ENCODE measurements around the gene XXYLT1. TPM values are rescaled to one million over a fixed set of nuclear protein-coding genes. Genes with fewer than 3 reads are reported as not detected.

XXYLT1 gene
- total RNA-seq, 2 experiments from 2014 or later = 17.2 to 19.6 TPM

DNA sequence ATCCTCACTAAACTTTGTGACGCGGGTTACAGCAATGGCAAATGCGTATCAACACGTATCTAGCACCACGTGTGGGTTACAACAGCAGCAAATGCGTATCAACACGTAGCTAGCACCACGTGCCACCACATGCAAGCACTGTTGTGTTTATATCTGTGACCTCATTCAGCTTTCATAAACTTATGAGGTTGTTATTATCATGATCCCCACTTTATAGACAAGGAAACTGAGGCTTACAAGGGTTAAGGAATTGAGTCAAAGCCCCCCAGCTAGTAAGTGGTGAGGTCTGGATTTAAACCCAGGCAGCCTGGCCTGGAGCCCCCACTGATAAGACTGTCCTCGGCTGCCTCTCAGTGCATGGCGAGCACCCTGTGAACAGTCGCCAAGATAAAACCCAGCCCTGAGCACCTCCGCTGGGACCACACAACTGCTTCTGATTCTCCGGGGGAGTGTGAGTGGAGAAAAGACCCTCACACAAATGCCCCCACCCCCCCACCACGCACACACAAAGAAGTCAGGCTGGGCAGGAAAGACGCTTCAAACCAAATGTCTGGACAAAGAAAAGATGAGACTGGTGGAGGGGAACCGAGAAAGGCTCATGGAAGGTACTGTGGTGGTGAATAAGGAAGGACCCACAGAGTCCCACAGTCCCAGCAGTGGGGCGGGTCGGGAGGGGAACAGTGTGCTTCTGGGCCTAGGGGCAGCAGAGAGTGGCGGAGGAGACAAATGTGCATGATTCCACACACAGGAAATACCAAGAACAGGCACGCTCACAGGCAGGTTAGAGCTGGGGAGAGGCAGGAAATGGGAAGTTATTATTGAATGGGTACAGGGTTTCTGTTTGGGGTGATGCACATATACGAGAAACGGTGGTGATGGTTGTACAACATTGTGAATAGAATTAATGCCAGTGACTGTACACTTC, 173.4 kb downstream of the XXYLT1 start:
- Histone ChIP-seq H3K9me3 (ENCODE audit: low read length) (no peaks in the 10 kb centered on the region), H3K4me1 (ENCODE audit: insufficient read depth, low read length, poor library complexity, severe bottlenecking) (peaks cover 37% of the 10 kb centered on the region), H3K79me2 (ENCODE audit: insufficient read depth, low read depth, low read length) (no peaks in the 10 kb centered on the region), H3K27ac (ENCODE audit: low read depth, low read length, poor library complexity, severe bottlenecking) (no peak overlapping the region), H3K36me3 (ENCODE audit: insufficient read depth, low read length) (no peaks in the 10 kb centered on the region), H2AFZ (ENCODE audit: low read length) (no peak overlapping the region), H3K4me3 (ENCODE audit: low read depth, low read length, poor library complexity, severe bottlenecking) (no peak overlapping the region), H4K20me1 (ENCODE audit: insufficient read depth, low read length) (no peaks in the 10 kb centered on the region), H3K4me2 (ENCODE audit: low read length) (no peak overlapping the region), H3K9me2 (ENCODE audit: insufficient read depth, low read length) (no peaks in the 10 kb centered on the region)
- no TSS peak for BruUV-seq (replicated peaks)
- ChIA-PET CTCF (ENCODE audit: unreplicated experiment) (interaction anchor here (0.5 kb wide), 1 partner anchor 28 kb away, joined by 3 read pairs; no protein-coding TSS in a partner anchor), POLR2A (interaction anchor here (0.6 kb wide), 1 partner anchor 425 kb away, joined by 3 read pairs; the partner anchor contains the start of gene LSG1)
- TF ChIP-seq CTCF (conservative IDR thresholded peaks at IDR 0.05; ENCODE audit: low read length) (no peak), EZH2phosphoT487 (IDR thresholded peaks at IDR 0.05; ENCODE audit: borderline replicate concordance, low read depth, low read length) (no peak)
- intact Hi-C loops (cut with micrococcal nuclease; ENCODE audit: unreplicated experiment) = no loop called here
- DNase-seq (ENCODE audit: low spot score) = peak; percentile 24

GRCh38 chr3:195096484-195097330, 174.3 kb downstream of the XXYLT1 start:
- TF ChIP-seq EZH2phosphoT487 (IDR thresholded peaks at IDR 0.05; ENCODE audit: borderline replicate concordance, low read depth, low read length) = no peak
- no peak for TF ChIP-seq CTCF (conservative IDR thresholded peaks at IDR 0.05; ENCODE audit: low read length)
- intact Hi-C loops (cut with micrococcal nuclease; ENCODE audit: unreplicated experiment) = no loop called here
- CTCF ChIA-PET (ENCODE audit: unreplicated experiment) = interaction anchor here (0.5 kb wide), 1 partner anchor 29 kb away, joined by 3 read pairs; no protein-coding TSS in a partner anchor
- no peak for DNase-seq (ENCODE audit: low spot score)
- Histone ChIP-seq H2AFZ (ENCODE audit: low read length) (no peak overlapping the region), H3K79me2 (ENCODE audit: insufficient read depth, low read depth, low read length) (no peaks in the 10 kb centered on the region), H3K27ac (ENCODE audit: low read depth, low read length, poor library complexity, severe bottlenecking) (no peak overlapping the region), H3K4me1 (ENCODE audit: insufficient read depth, low read length, poor library complexity, severe bottlenecking) (peaks cover 37% of the 10 kb centered on the region), H3K4me3 (ENCODE audit: low read depth, low read length, poor library complexity, severe bottlenecking) (no peak overlapping the region), H3K36me3 (ENCODE audit: insufficient read depth, low read length) (no peaks in the 10 kb centered on the region), H3K4me2 (ENCODE audit: low read length) (no peak overlapping the region), H3K9me3 (ENCODE audit: low read length) (no peaks in the 10 kb centered on the region), H3K9me2 (ENCODE audit: insufficient read depth, low read length) (no peaks in the 10 kb centered on the region), H4K20me1 (ENCODE audit: insufficient read depth, low read length) (no peaks in the 10 kb centered on the region)
- no TSS peak for BruUV-seq (replicated peaks)
- POLR2A ChIA-PET = interaction anchor here (0.6 to 1.0 kb wide), 3 partner anchors 41 to 424 kb away, joined by 3 to 5 read pairs (median 4); partner anchors contain the start of gene LSG1

All from OCI-LY7 (cell line).